H9 (cell line): Measurements from ENCODE around the gene TYRO3. TPM values are rescaled to one million over a fixed set of nuclear protein-coding genes. Genes with fewer than 3 reads are reported as not detected.

Experiments used
- DNase-seq: peaks from one replicate; pipeline ENCODE4 v3.0.0-alpha.2; 2017
- H2AFZ ChIP-seq: one replicate; pipeline ENCODE4 v1.6.1; 2013; ENCODE audit warnings: mild to moderate bottlenecking, low read length, control low read depth, moderate library complexity
- H2AK5ac ChIP-seq: 2 replicates; pipeline ENCODE4 v1.6.1; 2013; ENCODE audit warnings: low read length, control low read depth, mixed read lengths; ENCODE audit not compliant: insufficient read length
- H2BK120ac ChIP-seq: one replicate; pipeline ENCODE4 v1.6.1; 2013; ENCODE audit warnings: low read depth, mild to moderate bottlenecking, low read length, control low read depth, inconsistent platforms; ENCODE audit not compliant: poor library complexity, severe bottlenecking
- H2BK12ac ChIP-seq: 2 replicates; pipeline ENCODE4 v1.6.1; 2013; ENCODE audit warnings: low read length, control low read depth, mixed read lengths, low read depth; ENCODE audit not compliant: insufficient read length
- H2BK15ac ChIP-seq: 2 replicates; pipeline ENCODE4 v1.6.1; 2013; ENCODE audit warnings: low read depth, low read length, control low read depth
- H2BK20ac ChIP-seq: one replicate; pipeline ENCODE4 v1.6.1; 2013; ENCODE audit warnings: low read depth, mild to moderate bottlenecking, low read length, control low read depth, inconsistent platforms; ENCODE audit not compliant: poor library complexity, severe bottlenecking
- H2BK5ac ChIP-seq: 2 replicates; pipeline ENCODE4 v1.6.1; 2013; ENCODE audit warnings: low read length, control low read depth, mixed read lengths; ENCODE audit not compliant: insufficient read length
- H3K14ac ChIP-seq: 2 replicates; pipeline ENCODE4 v1.6.1; 2013; ENCODE audit warnings: low read length, control low read depth; ENCODE audit not compliant: insufficient read depth
- H3K18ac ChIP-seq: 2 replicates; pipeline ENCODE4 v1.6.1; 2013; ENCODE audit warnings: low read depth, mild to moderate bottlenecking, mixed read lengths, low read length, control low read depth; ENCODE audit not compliant: insufficient read length
- H3K23ac ChIP-seq: 2 replicates; pipeline ENCODE4 v1.6.1; 2013; ENCODE audit warnings: low read length, control low read depth, mixed read lengths, low read depth; ENCODE audit not compliant: insufficient read length
- H3K23me2 ChIP-seq: 2 replicates; pipeline ENCODE4 v1.6.1; 2013; ENCODE audit warnings: low read depth, mild to moderate bottlenecking, mixed read lengths, low read length, control low read depth; ENCODE audit not compliant: insufficient read length, poor library complexity, severe bottlenecking
- H3K27ac ChIP-seq: 2 replicates; pipeline ENCODE4 v1.5.1; 2013; ENCODE audit warnings: low read length, control low read depth, mixed read lengths, low read depth; ENCODE audit not compliant: insufficient read length
- H3K27me3 ChIP-seq: 2 replicates; pipeline ENCODE4 v1.6.1; 2013; ENCODE audit warnings: low read length, control low read depth, inconsistent platforms; ENCODE audit not compliant: insufficient read depth
- H3K4ac ChIP-seq: 2 replicates; pipeline ENCODE4 v1.6.1; 2013; ENCODE audit warnings: low read depth, mild to moderate bottlenecking, control low read depth, inconsistent platforms, low read length, moderate library complexity
- H3K4me1 ChIP-seq: 2 replicates; pipeline ENCODE4 v1.6.1; 2013; ENCODE audit warnings: low read length, control low read depth, inconsistent platforms; ENCODE audit not compliant: insufficient read depth
- H3K4me2 ChIP-seq: 2 replicates; pipeline ENCODE4 v1.6.1; 2013; ENCODE audit warnings: low read length, control low read depth, mixed read lengths; ENCODE audit not compliant: insufficient read length, insufficient read depth
- H3K56ac ChIP-seq: 2 replicates; pipeline ENCODE4 v1.6.1; 2013; ENCODE audit warnings: low read depth, mild to moderate bottlenecking, mixed read lengths, low read length, control low read depth; ENCODE audit not compliant: insufficient read length
- H3K79me1 ChIP-seq: 2 replicates; pipeline ENCODE4 v1.6.1; 2013; ENCODE audit warnings: low read depth, mild to moderate bottlenecking, moderate library complexity, low read length, control low read depth, inconsistent platforms; ENCODE audit not compliant: insufficient read depth, poor library complexity, severe bottlenecking
- H3K79me2 ChIP-seq: 2 replicates; pipeline ENCODE4 v1.6.1; 2013; ENCODE audit warnings: low read length, control low read depth, inconsistent platforms; ENCODE audit not compliant: insufficient read depth
- H3K9ac ChIP-seq: 2 replicates; pipeline ENCODE4 v1.6.1; 2013; ENCODE audit warnings: low read length, control low read depth, mixed read lengths; ENCODE audit not compliant: insufficient read length; ENCODE audit errors: extremely low read depth
- H3K9me3 ChIP-seq: one replicate; pipeline ENCODE4 v1.6.1; 2013; ENCODE audit warnings: low read depth, low read length, inconsistent platforms; ENCODE audit not compliant: control insufficient read depth
- H3T11ph ChIP-seq: one replicate; pipeline ENCODE4 v1.6.1; 2013; ENCODE audit warnings: mild to moderate bottlenecking, low read length, control low read depth, inconsistent platforms
- H4K20me1 ChIP-seq: one replicate; pipeline ENCODE4 v1.6.1; 2013; ENCODE audit not compliant: control insufficient read depth, insufficient read length, insufficient read depth
- H4K5ac ChIP-seq: 2 replicates; pipeline ENCODE4 v1.6.1; 2013; ENCODE audit warnings: low read depth, mild to moderate bottlenecking, mixed read lengths, low read length, control low read depth; ENCODE audit not compliant: insufficient read length
- H4K8ac ChIP-seq: replicated peaks from 2 replicates; pipeline ENCODE4 v1.6.1; 2013; ENCODE audit warnings: low read length, control low read depth, mixed read lengths, low read depth; ENCODE audit not compliant: insufficient read length
- H4K91ac ChIP-seq: 2 replicates; pipeline ENCODE4 v1.6.1; 2013; ENCODE audit warnings: low read depth, mild to moderate bottlenecking, moderate library complexity, mixed read lengths, low read length, control low read depth; ENCODE audit not compliant: insufficient read length
- H3K27ac Mint-ChIP-seq, 3 experiments: 2 replicates in 2 of 3; 3 replicates in 1 of 3; pipeline ENCODE4 v1.8.0; 2020 to 2021; ENCODE audit warnings: mixed read lengths in 3 of 3, mild to moderate bottlenecking in 1 of 3, moderate library complexity in 1 of 3
- H3K27me3 Mint-ChIP-seq: 2 replicates; pipeline ENCODE4 v1.8.0; 2021; ENCODE audit warnings: low read depth, mild to moderate bottlenecking, moderate library complexity, mixed read lengths
- H3K36me3 Mint-ChIP-seq, 3 experiments: 2 replicates in 2 of 3; 3 replicates in 1 of 3; pipeline ENCODE4 v1.8.0; 2020 to 2021; ENCODE audit warnings: low read depth in 3 of 3, mixed read lengths in 3 of 3; ENCODE audit not compliant: insufficient read depth in 1 of 3
- H3K4me1 Mint-ChIP-seq, 2 experiments: 2 replicates each; pipeline ENCODE4 v1.8.0; 2020; ENCODE audit warnings: mixed read lengths in 2 of 2
- H3K4me3 Mint-ChIP-seq, 2 experiments: 2 replicates in 1 of 2; 3 replicates in 1 of 2; pipeline ENCODE4 v1.8.0; 2020 to 2021; ENCODE audit warnings: mild to moderate bottlenecking in 2 of 2, mixed read lengths in 2 of 2, moderate library complexity in 1 of 2
- H3K9me3 Mint-ChIP-seq, 2 experiments: 2 replicates in 1 of 2; 3 replicates in 1 of 2; pipeline ENCODE4 v1.8.0; 2020; ENCODE audit warnings: mild to moderate bottlenecking in 2 of 2, mixed read lengths in 2 of 2, moderate library complexity in 1 of 2
- CTCF ChIP-seq: fragments of 200-600 bp; sonication (generic); conservative IDR thresholded peaks from 3 replicates; pipeline ENCODE4 v1.8.0; 2021; ENCODE audit warnings: antibody characterized with exemption, mild to moderate bottlenecking
- WGBS: extraction: QIAGEN DNeasy Blood & Tissue Kit; methylation state at CpG from one replicate; pipeline ENCODE4 v1.1.7; 2013; ENCODE audit warnings: missing lambda C conversion rate, low lambda C conversion rate, mixed read lengths; ENCODE audit not compliant: insufficient read length; ENCODE audit errors: extremely low coverage; 5-methylcytosine and 5-hydroxymethylcytosine counted together
- total RNA-seq: library from RNA; stranded (reverse); gene quantifications from 2 replicates; pipeline ENCODE4 v1.2.1, GENCODE V29; 2021

Gene TYRO3
- total RNA-seq, 1 experiment from 2014 or later, result 124 TPM

DNA sequence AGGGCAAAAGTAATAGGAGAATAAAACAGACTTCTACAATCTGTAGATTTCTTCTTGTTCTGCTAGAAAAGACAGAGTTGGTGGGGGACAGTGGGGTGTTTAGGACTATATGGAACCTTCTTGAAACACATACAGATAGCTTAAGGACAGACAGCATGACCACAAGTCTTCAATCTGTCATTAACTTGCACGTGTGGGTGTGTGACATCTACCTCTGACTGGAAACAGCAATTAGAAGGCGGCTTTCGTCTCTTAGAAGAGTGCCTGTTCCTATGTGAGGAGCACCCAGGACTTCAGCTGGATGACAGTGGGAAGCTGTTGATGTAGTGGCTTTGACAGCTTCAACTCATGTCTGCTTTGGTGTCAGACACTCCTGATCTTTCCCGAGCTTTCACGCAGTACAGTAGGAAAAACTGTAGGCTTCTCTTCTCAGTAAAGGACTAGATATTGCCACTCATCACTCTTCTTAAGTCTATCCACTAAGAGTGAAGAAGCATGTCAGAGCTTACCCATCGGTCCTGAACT, 44.5 kb downstream of the TYRO3 start:
- no peak for DNase-seq
- H4K8ac ChIP-seq, result no peak overlapping the region
- H2BK20ac ChIP-seq, result no peak overlapping the region
- H3K56ac ChIP-seq, result no peak overlapping the region
- no peak overlapping the region for H2BK5ac ChIP-seq
- H3K9me3 ChIP-seq, result no peaks in the 10 kb centered on the region
- H4K5ac ChIP-seq, result no peak overlapping the region
- H4K91ac ChIP-seq, result no peak overlapping the region
- H3K4me2 ChIP-seq, result no peak overlapping the region
- WGBS, result no CpG with 5 or more reads among the region's 6 CpGs
- no peak overlapping the region for H2BK12ac ChIP-seq
- TF ChIP-seq CTCF, result no peak
- no peak overlapping the region for H3K23ac ChIP-seq
- Mint-ChIP-seq H3K4me1 (peaks cover 7% of the 10 kb centered on the region in 2 experiments), H3K27me3 (no peaks in the 10 kb centered on the region; the same call in 1 of the 2 replicates), H3K36me3 (no peaks in the 10 kb centered on the region), H3K9me3 (peaks cover 0 to 1% of the 10 kb centered on the region in 2 experiments; a peak in 1 of 5 replicates), H3K27ac (no peak overlapping the region), H3K4me3 (peak overlapping the region in 1 of 2 experiments; percentile 47; a peak in 1 of 5 replicates)
- H3K27me3 ChIP-seq, result no peaks in the 10 kb centered on the region; the same call in 1 of the 2 replicates
- H3K27ac ChIP-seq, result no peak overlapping the region
- H2BK15ac ChIP-seq, result no peak overlapping the region
- no peaks in the 10 kb centered on the region for H3K79me1 ChIP-seq
- no peaks in the 10 kb centered on the region for H3K79me2 ChIP-seq
- H3K4ac ChIP-seq, result no peak overlapping the region
- no peak overlapping the region for H3K9ac ChIP-seq
- H3K18ac ChIP-seq, result no peak overlapping the region
- H3K4me1 ChIP-seq, result peaks cover 5% of the 10 kb centered on the region
- no peak overlapping the region for H2AFZ ChIP-seq
- H3K14ac ChIP-seq, result no peak overlapping the region
- H3T11ph ChIP-seq, result no peak overlapping the region
- no peak overlapping the region for H2AK5ac ChIP-seq
- H3K23me2 ChIP-seq, result no peaks in the 10 kb centered on the region
- no peak overlapping the region for H2BK120ac ChIP-seq
- H4K20me1 ChIP-seq, result no peaks in the 10 kb centered on the region
